Activated naive CD4-positive, alpha-beta T cell treated with anti-CD3 and anti-CD28 coated beads, Interleukin-2, amount 10 ng/mL, durations not matched to agents 7 days and 5 days (primary cell): Measurements from ENCODE around the gene HNF4A.

Experiments used
- CTCF ChIA-PET: fragments of 350-600 bp; sonication (Branson Sonifier 250); formaldehyde crosslinking; loops from one replicate; lab custom pipeline; 2021; ENCODE audit warnings: antibody characterized with exemption; lab: Charles Lee
- DNase-seq: peaks from one replicate; pipeline ENCODE4 v3.0.0-alpha.2; 2020
- H3K27ac Mint-ChIP-seq: one replicate; pipeline ENCODE4 v1.8.0; 2021; ENCODE audit warnings: mild to moderate bottlenecking, moderate library complexity, mixed read lengths
- H3K27me3 Mint-ChIP-seq: one replicate; pipeline ENCODE4 v1.8.0; 2021; ENCODE audit warnings: mild to moderate bottlenecking, mixed read lengths
- H3K36me3 Mint-ChIP-seq: one replicate; pipeline ENCODE4 v1.8.0; 2021; ENCODE audit warnings: mixed read lengths
- H3K4me1 Mint-ChIP-seq: one replicate; pipeline ENCODE4 v1.8.0; 2021; ENCODE audit warnings: mixed read lengths
- H3K4me3 Mint-ChIP-seq: one replicate; pipeline ENCODE4 v1.8.0; 2021; ENCODE audit warnings: mild to moderate bottlenecking, moderate library complexity, mixed read lengths
- H3K9me3 Mint-ChIP-seq: one replicate; pipeline ENCODE4 v1.8.0; 2021; ENCODE audit warnings: mixed read lengths

HNF4A gene

GRCh38 chr20:44435630-44436335 lies 80.3 kb downstream of the HNF4A start:
- peaks cover 15% of the 10 kb centered on the region for H3K27me3 Mint-ChIP-seq
- no peaks in the 10 kb centered on the region for H3K9me3 Mint-ChIP-seq
- H3K36me3 Mint-ChIP-seq: no peaks in the 10 kb centered on the region
- no peak overlapping the region for H3K27ac Mint-ChIP-seq
- DNase-seq: no peak
- H3K4me3 Mint-ChIP-seq: no peak overlapping the region
- no peaks in the 10 kb centered on the region for H3K4me1 Mint-ChIP-seq
- CTCF ChIA-PET: interaction anchor here (1.1 kb wide), 1 partner anchor 246 kb away, joined by 3 read pairs; no protein-coding TSS in a partner anchor

- DNase-seq: no peak
- Mint-ChIP-seq H3K27ac (no peak overlapping the region), H3K36me3 (no peaks in the 10 kb centered on the region), H3K4me3 (no peak overlapping the region), H3K27me3 (peaks cover 15% of the 10 kb centered on the region), H3K4me1 (no peaks in the 10 kb centered on the region), H3K9me3 (no peaks in the 10 kb centered on the region)
- CTCF ChIA-PET: interaction anchor here (1.1 kb wide), 1 partner anchor 247 kb away, joined by 3 read pairs; no protein-coding TSS in a partner anchor
Measured at GRCh38 chr20:44436393-44436792, 80.9 kb downstream of the HNF4A start.

- CTCF ChIA-PET: interaction anchor here (1.1 kb wide), 1 partner anchor 220 kb away, joined by 3 read pairs; no protein-coding TSS in a partner anchor
- DNase-seq: no peak
- peaks cover 11% of the 10 kb centered on the region for H3K27me3 Mint-ChIP-seq
- H3K36me3 Mint-ChIP-seq: no peaks in the 10 kb centered on the region
- no peaks in the 10 kb centered on the region for H3K4me1 Mint-ChIP-seq
- H3K27ac Mint-ChIP-seq: no peak overlapping the region
- H3K9me3 Mint-ChIP-seq: no peaks in the 10 kb centered on the region
- H3K4me3 Mint-ChIP-seq: no peak overlapping the region
Measured at GRCh38 chr20:44437497-44437896, 82.0 kb downstream of the HNF4A start.

- Mint-ChIP-seq H3K4me1 (no peaks in the 10 kb centered on the region), H3K9me3 (no peaks in the 10 kb centered on the region)
Measured at GRCh38 chr20:44438782-44439181, 83.3 kb downstream of the HNF4A start.

GRCh38 chr20:44439318-44439717 lies 83.8 kb downstream of the HNF4A start:
- H3K36me3 Mint-ChIP-seq: no peaks in the 10 kb centered on the region
- CTCF ChIA-PET: no interaction called here
- no peak overlapping the region for H3K27ac Mint-ChIP-seq
- no peak for DNase-seq
- no peaks in the 10 kb centered on the region for H3K4me1 Mint-ChIP-seq
- peaks cover 9% of the 10 kb centered on the region for H3K27me3 Mint-ChIP-seq
- H3K4me3 Mint-ChIP-seq: no peak overlapping the region
- H3K9me3 Mint-ChIP-seq: no peaks in the 10 kb centered on the region

More at GRCh38 chr20:44438782-44439181, 83.3 kb downstream of the HNF4A start:
- DNase-seq: no peak
- no peaks in the 10 kb centered on the region for H3K36me3 Mint-ChIP-seq
- peaks cover 9% of the 10 kb centered on the region for H3K27me3 Mint-ChIP-seq
- CTCF ChIA-PET: no interaction called here
- H3K4me3 Mint-ChIP-seq: no peak overlapping the region
- H3K27ac Mint-ChIP-seq: no peak overlapping the region

- Mint-ChIP-seq H3K4me3 (no peak overlapping the region), H3K36me3 (no peaks in the 10 kb centered on the region), H3K4me1 (no peaks in the 10 kb centered on the region), H3K27me3 (peaks cover 14% of the 10 kb centered on the region), H3K27ac (no peak overlapping the region), H3K9me3 (no peaks in the 10 kb centered on the region)
- CTCF ChIA-PET: no interaction called here
- DNase-seq: no peak
Measured at GRCh38 chr20:44442298-44443070, 87.0 kb downstream of the HNF4A start.

- no peak overlapping the region for H3K4me3 Mint-ChIP-seq
- CTCF ChIA-PET: no interaction called here
- DNase-seq: no peak
- peaks cover 23% of the 10 kb centered on the region for H3K27me3 Mint-ChIP-seq
- H3K27ac Mint-ChIP-seq: no peak overlapping the region
- H3K4me1 Mint-ChIP-seq: no peaks in the 10 kb centered on the region
- no peaks in the 10 kb centered on the region for H3K9me3 Mint-ChIP-seq
- H3K36me3 Mint-ChIP-seq: no peaks in the 10 kb centered on the region
Measured at GRCh38 chr20:44445742-44446710, 90.5 kb downstream of the HNF4A start.

GRCh38 chr20:44447827-44448419 lies 92.4 kb downstream of the HNF4A start:
- Mint-ChIP-seq H3K27me3 (peaks cover 21% of the 10 kb centered on the region), H3K27ac (no peak overlapping the region), H3K4me3 (no peak overlapping the region), H3K4me1 (no peaks in the 10 kb centered on the region), H3K9me3 (no peaks in the 10 kb centered on the region), H3K36me3 (no peaks in the 10 kb centered on the region)
- CTCF ChIA-PET: no interaction called here
- DNase-seq: no peak

GRCh38 chr20:44448753-44449546 lies 93.5 kb downstream of the HNF4A start:
- no peaks in the 10 kb centered on the region for H3K9me3 Mint-ChIP-seq
- H3K4me3 Mint-ChIP-seq: no peak overlapping the region
- CTCF ChIA-PET: interaction anchor here (1.3 kb wide), 1 partner anchor 63 kb away, joined by 4 read pairs; no protein-coding TSS in a partner anchor
- peaks cover 20% of the 10 kb centered on the region for H3K27me3 Mint-ChIP-seq
- no peaks in the 10 kb centered on the region for H3K4me1 Mint-ChIP-seq
- DNase-seq: peak; percentile 30
- no peak overlapping the region for H3K27ac Mint-ChIP-seq
- H3K36me3 Mint-ChIP-seq: no peaks in the 10 kb centered on the region

- H3K9me3 Mint-ChIP-seq: no peaks in the 10 kb centered on the region
- H3K27ac Mint-ChIP-seq: no peak overlapping the region
- CTCF ChIA-PET: interaction anchor here (1.0 to 1.3 kb wide), 3 partner anchors 10 to 64 kb away, joined by 3 to 4 read pairs (median 4); no protein-coding TSS in a partner anchor
- DNase-seq: no peak
- no peaks in the 10 kb centered on the region for H3K36me3 Mint-ChIP-seq
- peaks cover 20% of the 10 kb centered on the region for H3K27me3 Mint-ChIP-seq
- no peak overlapping the region for H3K4me3 Mint-ChIP-seq
- H3K4me1 Mint-ChIP-seq: no peaks in the 10 kb centered on the region
Measured at GRCh38 chr20:44449864-44450263, 94.4 kb downstream of the HNF4A start.

GRCh38 chr20:44450281-44450889 lies 94.9 kb downstream of the HNF4A start:
- Mint-ChIP-seq H3K36me3 (no peaks in the 10 kb centered on the region), H3K9me3 (no peaks in the 10 kb centered on the region), H3K4me1 (no peaks in the 10 kb centered on the region), H3K27ac (no peak overlapping the region), H3K27me3 (peaks cover 19% of the 10 kb centered on the region), H3K4me3 (no peak overlapping the region)
- no peak for DNase-seq
- CTCF ChIA-PET: interaction anchor here (1.0 to 1.3 kb wide), 3 partner anchors 10 to 65 kb away, joined by 3 to 4 read pairs (median 4); no protein-coding TSS in a partner anchor

- H3K27me3 Mint-ChIP-seq: peaks cover 14% of the 10 kb centered on the region
- DNase-seq: no peak
- CTCF ChIA-PET: no interaction called here
- no peaks in the 10 kb centered on the region for H3K9me3 Mint-ChIP-seq
- no peak overlapping the region for H3K4me3 Mint-ChIP-seq
- H3K36me3 Mint-ChIP-seq: no peaks in the 10 kb centered on the region
- H3K27ac Mint-ChIP-seq: no peak overlapping the region
- no peaks in the 10 kb centered on the region for H3K4me1 Mint-ChIP-seq
Measured at GRCh38 chr20:44450903-44451450, 95.5 kb downstream of the HNF4A start.
